CD14-positive monocyte (primary cell): ENCODE data around the gene MBNL3. TPM values are rescaled to one million over a fixed set of nuclear protein-coding genes. Genes with fewer than 3 reads are reported as not detected.

Experiments used
- DNase-seq, 3 donors: peaks; one replicate each; pipeline ENCODE4 v3.0.0-alpha.2; 2011 to 2022
- H2AFZ ChIP-seq: 2 replicates; pipeline ENCODE4 v1.6.0; 2012; ENCODE audit warnings: mild to moderate bottlenecking, low read depth, low read length, inconsistent platforms; ENCODE audit not compliant: insufficient read depth, poor library complexity, severe bottlenecking
- H3K27ac ChIP-seq, 2 donors: 1 replicate in 1 of 2; 2 replicates in 1 of 2; pipeline ENCODE4 v1.5.1; 2012 to 2013; ENCODE audit warnings: low read length in 2 of 2, control low read depth in 1 of 2, inconsistent platforms in 1 of 2, low read depth in 1 of 2, mild to moderate bottlenecking in 1 of 2
- H3K27me3 ChIP-seq, 2 donors: one replicate each; pipeline versions ENCODE4 v1.6.0 to v1.6.1; 2011 to 2013; ENCODE audit warnings: low read length in 2 of 2; ENCODE audit not compliant: control insufficient read depth in 2 of 2, insufficient read depth in 2 of 2
- H3K36me3 ChIP-seq, 2 donors: replicated peaks in 1 of 2; 1 replicate in 1 of 2; 2 replicates in 1 of 2; pipeline versions ENCODE4 v1.5.1 to v1.6.1; 2012 to 2013; ENCODE audit warnings: low read length in 2 of 2, control low read depth in 1 of 2, inconsistent platforms in 1 of 2, mild to moderate bottlenecking in 1 of 2; ENCODE audit not compliant: insufficient read depth in 2 of 2, control insufficient read depth in 1 of 2
- H3K4me1 ChIP-seq, 2 donors: 1 replicate in 1 of 2; 2 replicates in 1 of 2; pipeline versions ENCODE4 v1.5.1 to v1.6.1; 2012 to 2013; ENCODE audit warnings: low read length in 2 of 2, control low read depth in 1 of 2, inconsistent platforms in 1 of 2, mild to moderate bottlenecking in 1 of 2, moderate library complexity in 1 of 2; ENCODE audit not compliant: insufficient read depth in 2 of 2, control insufficient read depth in 1 of 2
- H3K4me2 ChIP-seq: replicated peaks from 2 replicates; pipeline ENCODE3; 2012; ENCODE audit warnings: low read length, moderate library complexity, mild to moderate bottlenecking; ENCODE audit not compliant: poor library complexity, severe bottlenecking; ENCODE audit errors: extremely low read depth
- H3K4me3 ChIP-seq, 3 experiments: fragments of 200-600 bp in 1 of 3; sonication (generic) in 1 of 3; replicated peaks in 1 of 3; 1 replicate in 2 of 3; 2 replicates in 1 of 3; pipeline ENCODE4 v1.5.1; 2011 to 2013; ENCODE audit warnings: low read length in 3 of 3, mild to moderate bottlenecking in 3 of 3, control low read depth in 2 of 3, low read depth in 2 of 3, inconsistent platforms in 1 of 3, moderate library complexity in 1 of 3
- H3K79me2 ChIP-seq: 2 replicates; pipeline ENCODE4 v1.6.0; 2012; ENCODE audit warnings: mild to moderate bottlenecking, control low read depth, inconsistent platforms, low read length, moderate library complexity; ENCODE audit not compliant: insufficient read depth
- H3K9ac ChIP-seq: 2 replicates; pipeline ENCODE4 v1.6.0; 2017; ENCODE audit warnings: low read length, mild to moderate bottlenecking; ENCODE audit not compliant: insufficient read depth, poor library complexity, severe bottlenecking
- H3K9me3 ChIP-seq, 2 donors: replicated peaks in 1 of 2; 1 replicate in 1 of 2; 2 replicates in 1 of 2; pipeline versions ENCODE4 v1.5.1 to v1.6.1; 2012 to 2013; ENCODE audit warnings: low read length in 2 of 2, control low read depth in 1 of 2; ENCODE audit not compliant: control insufficient read depth in 1 of 2, insufficient read depth in 1 of 2
- H4K20me1 ChIP-seq: 2 replicates; pipeline ENCODE4 v1.6.0; 2012; ENCODE audit warnings: mild to moderate bottlenecking, low read length, control low read depth, moderate library complexity; ENCODE audit not compliant: insufficient read depth
- H3K27ac Mint-ChIP-seq, 7 donors: one replicate each; pipeline ENCODE4 v1.8.0; 2020; ENCODE audit warnings: mild to moderate bottlenecking in 7 of 7, mixed read lengths in 7 of 7, moderate library complexity in 6 of 7, inconsistent platforms in 2 of 7
- H3K27me3 Mint-ChIP-seq, 3 donors: one replicate each; pipeline ENCODE4 v1.8.0; 2021 to 2022; ENCODE audit warnings: low read depth in 3 of 3, mild to moderate bottlenecking in 3 of 3, mixed read lengths in 3 of 3, moderate library complexity in 3 of 3, inconsistent platforms in 1 of 3
- H3K36me3 Mint-ChIP-seq, 2 donors: one replicate each; pipeline ENCODE4 v1.8.0; 2020; ENCODE audit warnings: mixed read lengths in 2 of 2, inconsistent platforms in 1 of 2, mild to moderate bottlenecking in 1 of 2
- H3K4me1 Mint-ChIP-seq: one replicate; pipeline ENCODE4 v1.8.0; 2020; ENCODE audit warnings: mild to moderate bottlenecking, mixed read lengths
- H3K4me3 Mint-ChIP-seq, 2 donors: one replicate each; pipeline ENCODE4 v1.8.0; 2020; ENCODE audit warnings: mild to moderate bottlenecking in 2 of 2, mixed read lengths in 2 of 2, moderate library complexity in 1 of 2
- H3K9me3 Mint-ChIP-seq, 7 donors: one replicate each; pipeline ENCODE4 v1.8.0; 2020 to 2022; ENCODE audit warnings: mixed read lengths in 7 of 7, mild to moderate bottlenecking in 6 of 7, moderate library complexity in 6 of 7, inconsistent platforms in 2 of 7
- CTCF ChIP-seq: fragments of 200-600 bp; IDR thresholded peaks from one replicate; pipeline ENCODE4 v1.8.0; 2022; ENCODE audit warnings: antibody characterized with exemption, mild to moderate bottlenecking
- WGBS: methylation state at CpG from one replicate; pipeline ENCODE4 v1.1.5; 2013; ENCODE audit warnings: missing lambda C conversion rate; ENCODE audit not compliant: insufficient coverage; 5-methylcytosine and 5-hydroxymethylcytosine counted together
- intact Hi-C, 2 donors: fragments of 100-400 bp; cut with micrococcal nuclease; formaldehyde crosslinking; loops; one replicate each; pipeline versions ENCODE4 v1.15.0 to v1.15.1; 2023
- polyA plus RNA-seq, 3 donors: library from polyadenylated mRNA; depleted of rRNA in 1 of 3; unstranded in 2 of 3; stranded (reverse) in 1 of 3; fragments of 300-500 nt in 2 of 3; fragments of >200 nt in 1 of 3; fragmentation: Illumina TruSeq in 2 of 3; gene quantifications; 1 replicate in 2 of 3; 2 replicates in 1 of 3; pipeline ENCODE4 v1.2.3, GENCODE V29; 2012 to 2021

The MBNL3 gene
- polyA plus RNA-seq, 3 donors = 7.4 to 32.8 (median 22.4) TPM

- H2AFZ ChIP-seq = no peak overlapping the region
- TF ChIP-seq CTCF = no peak
- no peak overlapping the region for H3K27ac ChIP-seq
- Mint-ChIP-seq H3K4me3 (no peak overlapping the region), H3K27me3 (peaks cover 0 to 6% (median 2%) of the 10 kb centered on the region in 3 donors), H3K9me3 (no peaks in the 10 kb centered on the region), H3K36me3 (no peaks in the 10 kb centered on the region), H3K27ac (no peak overlapping the region), H3K4me1 (peaks cover 3% of the 10 kb centered on the region)
- DNase-seq = no peak
- no peaks in the 10 kb centered on the region for H3K4me1 ChIP-seq
- no peaks in the 10 kb centered on the region for H3K79me2 ChIP-seq
- no peak overlapping the region for H3K4me3 ChIP-seq
- H3K27me3 ChIP-seq = peaks cover 0 to 9% of the 10 kb centered on the region in 2 donors
- H3K9me3 ChIP-seq = no peaks in the 10 kb centered on the region
- H3K4me2 ChIP-seq = no peak overlapping the region
- intact Hi-C loops = no loop called here
- no CpG with 5 or more reads among the region's 3 CpGs for WGBS
- no peaks in the 10 kb centered on the region for H4K20me1 ChIP-seq
- no peak overlapping the region for H3K9ac ChIP-seq
- H3K36me3 ChIP-seq = no peaks in the 10 kb centered on the region
These were observed 63.0 kb downstream of the MBNL3 start for GRCh38 chrX:132425744-132426318.

- H3K4me3 Mint-ChIP-seq = no peak overlapping the region
- H3K27me3 Mint-ChIP-seq = peaks cover 0 to 12% (median 2%) of the 10 kb centered on the region in 3 donors
- H3K36me3 Mint-ChIP-seq = peaks cover 3 to 4% of the 10 kb centered on the region in 2 donors
- no peaks in the 10 kb centered on the region for H3K79me2 ChIP-seq
- no peaks in the 10 kb centered on the region for H3K36me3 ChIP-seq
- H2AFZ ChIP-seq = no peak overlapping the region
- H3K27ac ChIP-seq = no peak overlapping the region
- no peak for TF ChIP-seq CTCF
- H3K4me3 ChIP-seq = no peak overlapping the region
- intact Hi-C loops = no loop called here
- H3K4me1 Mint-ChIP-seq = peaks cover 3% of the 10 kb centered on the region
- H3K9me3 Mint-ChIP-seq = peaks cover 0 to 3% (median 1%) of the 10 kb centered on the region in 7 donors
- H4K20me1 ChIP-seq = no peaks in the 10 kb centered on the region
- peaks cover 0 to 9% of the 10 kb centered on the region in 2 donors for H3K27me3 ChIP-seq
- no peaks in the 10 kb centered on the region for H3K4me1 ChIP-seq
- no peak overlapping the region for H3K9ac ChIP-seq
- no peak overlapping the region for H3K27ac Mint-ChIP-seq
- WGBS = no CpG with 5 or more reads among the region's 5 CpGs
- no peak for DNase-seq
- no peaks in the 10 kb centered on the region for H3K9me3 ChIP-seq
- no peak overlapping the region for H3K4me2 ChIP-seq
These were observed 65.5 kb downstream of the MBNL3 start for GRCh38 chrX:132423323-132423722.
